HG02588 (cell line): ENCODE data around the gene FADS6.

ENCODE experiments used
- ATAC-seq: cut with Tn5 transposase; IDR thresholded peaks from one replicate; pipeline ENCODE4 v1.9.1; 2021; ENCODE audit warnings: mild to moderate bottlenecking, moderate library complexity; ENCODE audit not compliant: unreplicated experiment

Gene FADS6

GRCh38 chr17:74892974-74893911 lies at the start of gene FADS6:
FADS6 (minus strand) TSS chr17:74893633; CDS start chr17:74893595, 38 bp downstream.
- no peak for ATAC-seq

- no peak for ATAC-seq
These were observed 47.8 kb upstream of the FADS6 start for GRCh38 chr17:74941128-74941725.

GRCh38 chr17:74939534-74939933 lies 46.1 kb upstream of the FADS6 start:
- no peak for ATAC-seq

- ATAC-seq: no peak
These were observed 44.9 kb upstream of the FADS6 start for GRCh38 chr17:74938194-74938950.

GRCh38 chr17:74937064-74938051 lies 43.9 kb upstream of the FADS6 start:
- ATAC-seq: no peak

- no peak for ATAC-seq
These were observed 43.0 kb upstream of the FADS6 start for GRCh38 chr17:74936470-74936799.

- ATAC-seq: no peak
These were observed 42.4 kb upstream of the FADS6 start, which contains the start of gene OTOP3 for GRCh38 chr17:74935585-74936469. OTOP3 (plus strand) TSS chr17:74935898; CDS start chr17:74935922, 24 bp downstream.

- no peak for ATAC-seq
These were observed 41.6 kb upstream of the FADS6 start for GRCh38 chr17:74935048-74935447.

- no peak for ATAC-seq
These were observed 37.2 kb upstream of the FADS6 start for GRCh38 chr17:74930535-74931036.

GRCh38 chr17:74928786-74929185 lies 35.4 kb upstream of the FADS6 start:
- ATAC-seq: no peak

GRCh38 chr17:74925242-74925641 lies 31.8 kb upstream of the FADS6 start:
- no peak for ATAC-seq

GRCh38 chr17:74924250-74924948 lies 31.0 kb upstream of the FADS6 start, which contains the start of gene OTOP2:
OTOP2 (plus strand) TSS chr17:74924273; CDS start chr17:74924633, 360 bp downstream.
- no peak for ATAC-seq

- ATAC-seq: no peak
These were observed 30.3 kb upstream of the FADS6 start for GRCh38 chr17:74923538-74924249.

GRCh38 chr17:74922694-74923537 lies 29.5 kb upstream of the FADS6 start, which contains the start of gene USH1G:
USH1G (minus strand) TSS chr17:74923255; CDS start chr17:74923073, 182 bp downstream.
- ATAC-seq: no peak

GRCh38 chr17:74922172-74922571 lies 28.7 kb upstream of the FADS6 start:
- no peak for ATAC-seq

- ATAC-seq: no peak
These were observed 28.3 kb upstream of the FADS6 start for GRCh38 chr17:74921769-74922168.
